ENCODE data around the gene HPX. TPM values are rescaled to one million over a fixed set of nuclear protein-coding genes. Genes with fewer than 3 reads are reported as not detected.

The HPX gene
- total RNA-seq, 3 donors from 2014 or later = 2.0 to 7.0 (median 2.3) TPM

DNA sequence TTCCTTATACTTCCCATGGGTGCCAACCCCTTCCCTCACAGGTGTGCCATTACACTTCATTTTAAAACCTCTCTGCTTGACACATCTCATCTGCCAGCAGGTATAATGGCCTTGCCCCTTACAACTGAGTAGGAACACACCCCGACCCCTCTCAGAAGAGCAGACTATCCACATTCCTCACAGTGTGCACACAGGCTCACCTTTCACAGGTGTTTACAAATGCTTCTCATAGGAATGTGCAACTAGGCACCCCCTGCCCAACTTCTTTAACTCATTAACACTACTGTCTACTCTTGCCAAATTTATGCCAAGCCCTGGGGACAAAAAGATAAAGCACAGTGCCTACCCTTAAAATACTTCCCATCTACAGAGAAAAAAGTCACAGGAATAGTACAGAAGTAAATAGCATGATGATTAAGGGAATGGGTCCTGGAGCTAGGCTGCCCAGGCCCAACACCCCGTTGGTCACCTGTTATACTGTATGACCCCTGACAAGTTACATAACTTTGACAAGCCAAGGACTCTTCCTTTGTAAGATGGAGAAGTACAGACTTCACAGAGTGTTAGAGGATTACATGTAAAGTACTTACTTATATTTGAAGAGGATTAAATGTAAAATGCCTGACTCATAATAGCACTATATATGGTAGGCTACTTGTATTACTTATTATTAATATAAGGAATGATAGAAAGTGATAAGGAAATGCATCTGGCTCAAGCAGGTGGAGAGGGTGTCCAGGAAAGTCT is 17.7 kb upstream of the HPX start:
- no peak for DNase-seq
- H3K9me3 ChIP-seq = no peaks in the 10 kb centered on the region

DNA sequence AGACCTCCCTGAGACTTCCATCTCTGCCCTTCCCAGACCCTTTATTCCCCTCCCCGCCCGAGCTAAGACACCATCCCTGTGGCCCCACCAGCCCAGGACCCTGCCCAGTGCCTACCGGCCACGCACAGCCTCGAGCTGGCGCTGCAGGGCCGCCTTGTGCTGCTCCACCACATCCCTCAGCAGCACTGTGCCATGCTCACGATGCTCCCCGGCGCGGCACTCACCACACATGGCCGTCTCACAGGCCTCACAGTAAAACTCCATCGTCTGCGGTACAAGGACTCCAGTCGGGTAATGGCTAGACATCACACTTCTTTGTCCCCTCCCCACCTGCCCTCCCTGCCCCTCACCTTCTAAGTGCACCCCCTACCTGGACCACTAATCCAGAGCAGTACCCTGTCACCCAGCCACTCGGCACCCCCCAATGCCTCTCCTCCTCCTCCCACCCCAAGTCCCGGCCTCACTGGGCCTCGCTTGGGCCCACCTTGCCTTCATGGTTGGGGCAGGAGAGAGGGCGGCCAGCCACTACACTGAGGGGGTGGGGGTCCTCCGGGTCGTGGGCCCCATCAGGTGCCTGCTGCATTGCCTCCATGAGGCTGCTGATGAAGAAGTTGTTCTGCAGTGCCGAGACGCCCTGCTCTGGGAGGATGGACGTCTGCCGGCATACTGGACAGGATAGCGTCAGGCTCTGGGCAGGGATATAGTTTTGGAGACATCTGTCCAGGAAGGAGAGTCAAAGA is 17.0 kb upstream of the HPX start:
- TF ChIP-seq, protein P1, sequence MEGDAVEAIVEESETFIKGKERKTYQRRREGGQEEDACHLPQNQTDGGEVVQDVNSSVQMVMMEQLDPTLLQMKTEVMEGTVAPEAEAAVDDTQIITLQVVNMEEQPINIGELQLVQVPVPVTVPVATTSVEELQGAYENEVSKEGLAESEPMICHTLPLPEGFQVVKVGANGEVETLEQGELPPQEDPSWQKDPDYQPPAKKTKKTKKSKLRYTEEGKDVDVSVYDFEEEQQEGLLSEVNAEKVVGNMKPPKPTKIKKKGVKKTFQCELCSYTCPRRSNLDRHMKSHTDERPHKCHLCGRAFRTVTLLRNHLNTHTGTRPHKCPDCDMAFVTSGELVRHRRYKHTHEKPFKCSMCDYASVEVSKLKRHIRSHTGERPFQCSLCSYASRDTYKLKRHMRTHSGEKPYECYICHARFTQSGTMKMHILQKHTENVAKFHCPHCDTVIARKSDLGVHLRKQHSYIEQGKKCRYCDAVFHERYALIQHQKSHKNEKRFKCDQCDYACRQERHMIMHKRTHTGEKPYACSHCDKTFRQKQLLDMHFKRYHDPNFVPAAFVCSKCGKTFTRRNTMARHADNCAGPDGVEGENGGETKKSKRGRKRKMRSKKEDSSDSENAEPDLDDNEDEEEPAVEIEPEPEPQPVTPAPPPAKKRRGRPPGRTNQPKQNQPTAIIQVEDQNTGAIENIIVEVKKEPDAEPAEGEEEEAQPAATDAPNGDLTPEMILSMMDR (IDR thresholded peaks at IDR 0.05) = no peak
- H3K9me3 ChIP-seq = no peaks in the 10 kb centered on the region
- no peak for ATAC-seq
- peaks cover 4% of the 10 kb centered on the region for H3K36me3 ChIP-seq (ENCODE audit: low read depth)
- intact Hi-C loops (cut with DNase I, micrococcal nuclease) = no loop called here
- no peaks in the 10 kb centered on the region for H3K4me1 ChIP-seq (ENCODE audit: low read depth)
- H3K4me3 ChIP-seq = no peak overlapping the region
- no peak for DNase-seq

More for the DNA sequence above, 17.7 kb upstream of the HPX start:
- Histone ChIP-seq H3K4me3 (no peak overlapping the region), H3K4me1 (ENCODE audit: low read depth) (no peaks in the 10 kb centered on the region), H3K36me3 (ENCODE audit: low read depth) (peaks cover 4% of the 10 kb centered on the region)
- intact Hi-C loops (cut with DNase I, micrococcal nuclease) = no loop called here
- no peak for ATAC-seq
- TF ChIP-seq, protein P1 (IDR thresholded peaks at IDR 0.05) = no peak

DNA sequence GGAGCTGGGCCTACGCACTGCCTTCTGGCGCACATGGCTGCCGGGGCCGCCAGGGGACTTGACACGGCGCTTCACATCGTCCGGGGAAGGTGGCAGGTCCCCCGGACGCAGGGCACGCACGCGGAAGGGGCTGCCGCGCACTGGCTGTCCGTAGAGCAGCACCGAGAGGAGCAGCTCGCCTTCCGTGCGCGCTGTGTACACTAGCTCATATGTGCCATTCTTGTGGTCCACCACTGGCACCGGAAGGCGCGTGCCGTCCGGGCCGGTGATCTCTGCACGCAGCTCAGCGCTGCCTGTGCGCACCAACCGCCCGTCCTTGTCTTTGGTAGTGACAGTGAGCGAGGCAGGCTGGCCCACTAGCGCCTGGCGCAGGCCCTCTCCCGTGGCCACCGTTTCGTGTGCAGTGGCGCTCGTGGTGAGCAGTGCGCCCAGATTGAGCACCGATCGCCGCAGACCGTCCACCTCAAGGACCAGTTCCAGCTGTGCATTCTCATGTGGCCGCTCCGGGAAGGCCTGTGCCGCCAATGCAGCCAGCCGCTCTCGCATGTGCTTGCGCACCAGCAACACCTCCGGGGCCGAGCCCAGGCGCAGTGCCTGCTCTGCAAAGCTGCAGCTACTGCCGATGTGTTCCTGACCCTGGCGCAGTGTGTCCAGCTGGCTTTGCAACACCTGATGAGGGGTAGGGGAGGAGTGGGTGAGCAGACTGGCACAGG is 15.7 kb upstream of the HPX start:
- Histone ChIP-seq H3K4me3 (no peak overlapping the region), H3K9me3 (no peaks in the 10 kb centered on the region), H3K36me3 (ENCODE audit: low read depth) (no peaks in the 10 kb centered on the region), H3K4me1 (ENCODE audit: low read depth) (no peaks in the 10 kb centered on the region)
- TF ChIP-seq, protein P1 (IDR thresholded peaks at IDR 0.05) = no peak
- DNase-seq = no peak
- ATAC-seq = no peak
- intact Hi-C loops (cut with DNase I, micrococcal nuclease) = no loop called here

DNA sequence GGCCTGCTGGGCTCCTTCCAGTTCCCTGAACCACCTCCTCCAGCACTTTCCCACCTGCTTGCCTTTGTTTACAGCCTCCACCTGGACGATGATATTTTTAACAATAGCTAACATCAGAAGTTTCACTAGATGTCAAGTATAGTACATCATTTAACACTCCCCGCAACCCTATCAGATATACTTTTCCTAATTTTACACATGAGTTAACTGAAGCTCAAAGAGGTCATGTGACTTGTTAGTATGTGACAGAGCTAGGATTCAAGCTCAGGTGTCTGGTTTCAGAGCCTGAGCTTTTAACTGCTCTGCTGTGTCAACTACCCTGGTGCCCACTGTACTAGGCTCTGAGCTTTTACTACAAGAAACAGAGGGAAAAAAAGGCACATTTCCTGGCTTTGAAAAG is 14.3 kb upstream of the HPX start:
- no peak for DNase-seq
- H3K4me1 ChIP-seq (ENCODE audit: low read depth) = no peaks in the 10 kb centered on the region
- intact Hi-C loops (cut with DNase I, micrococcal nuclease) = no loop called here
- H3K9me3 ChIP-seq = no peaks in the 10 kb centered on the region
- TF ChIP-seq, protein P1 (IDR thresholded peaks at IDR 0.05) = no peak
- ATAC-seq = no peak
- H3K36me3 ChIP-seq (ENCODE audit: low read depth) = no peaks in the 10 kb centered on the region
- no peak overlapping the region for H3K4me3 ChIP-seq

GRCh38 chr11:6453152-6453551 is 12.4 kb upstream of the HPX start:
- no peaks in the 10 kb centered on the region for H3K4me1 ChIP-seq (ENCODE audit: low read depth)
- no peaks in the 10 kb centered on the region for H3K36me3 ChIP-seq (ENCODE audit: low read depth)
- ATAC-seq (no peak), DNase-seq (no peak)
- no peak overlapping the region for H3K4me3 ChIP-seq
- no peaks in the 10 kb centered on the region for H3K9me3 ChIP-seq
- TF ChIP-seq, protein P1 (IDR thresholded peaks at IDR 0.05) = no peak
- intact Hi-C loops (cut with DNase I, micrococcal nuclease) = no loop called here

Measured in mucosa of descending colon (tissue), 3 donors.